NCI-H510A treated with DMSO at 0.1 percent for 48 hours (cell line): ENCODE results near the gene PRR5.

ENCODE experiments used
- DNase-seq: peaks from one replicate; lab custom pipeline; 2025; lab: John Stamatoyannopoulos, UW

PRR5 gene

GRCh38 chr22:44758344-44758973, 56.5 kb downstream of the PRR5 start:
- no peak for DNase-seq

GRCh38 chr22:44759001-44759400, 57.0 kb downstream of the PRR5 start:
- no peak for DNase-seq

DNA sequence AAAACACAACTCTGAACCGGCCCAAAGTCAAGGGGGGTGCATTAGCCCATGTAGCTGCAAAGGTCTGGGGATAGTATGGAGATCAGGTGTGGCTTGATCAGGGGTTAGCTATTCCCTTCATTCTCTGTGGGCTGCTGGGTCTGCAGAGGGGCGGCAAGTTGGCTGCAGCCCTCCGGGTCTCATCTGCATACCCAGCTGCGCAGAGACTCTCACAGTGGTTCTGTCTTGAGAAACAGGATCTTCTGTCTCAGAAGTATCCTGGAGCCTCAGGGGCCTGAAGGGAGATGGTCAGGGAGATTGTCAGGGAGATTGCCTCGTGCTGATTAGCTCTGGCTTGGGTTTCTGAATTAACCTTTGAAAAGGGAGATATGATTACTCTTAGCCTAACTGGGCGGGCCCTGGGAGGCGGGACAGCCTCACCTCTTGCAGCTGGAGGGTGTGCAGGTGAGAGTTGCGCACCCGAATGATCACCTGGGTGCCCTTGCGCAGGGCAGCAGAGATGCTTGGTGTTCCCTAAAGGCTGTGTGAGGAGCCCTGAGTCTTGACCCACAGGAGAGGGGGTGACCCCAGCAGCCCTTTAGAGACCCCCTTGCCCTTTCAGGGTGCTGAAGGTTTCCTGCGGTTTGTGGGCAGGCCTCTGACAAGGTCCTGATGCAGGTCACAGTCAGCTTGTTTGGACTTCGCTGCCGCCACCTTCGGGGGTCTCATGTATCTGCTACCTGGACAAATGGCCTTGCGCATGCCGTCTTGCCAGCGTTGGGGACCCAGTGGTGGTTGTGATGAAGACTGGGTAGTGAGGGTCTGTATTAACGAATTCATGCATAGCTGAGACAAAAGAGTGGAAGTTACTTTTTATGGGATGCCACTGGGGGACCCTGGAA, 57.7 kb downstream of the PRR5 start:
- DNase-seq: no peak

DNA sequence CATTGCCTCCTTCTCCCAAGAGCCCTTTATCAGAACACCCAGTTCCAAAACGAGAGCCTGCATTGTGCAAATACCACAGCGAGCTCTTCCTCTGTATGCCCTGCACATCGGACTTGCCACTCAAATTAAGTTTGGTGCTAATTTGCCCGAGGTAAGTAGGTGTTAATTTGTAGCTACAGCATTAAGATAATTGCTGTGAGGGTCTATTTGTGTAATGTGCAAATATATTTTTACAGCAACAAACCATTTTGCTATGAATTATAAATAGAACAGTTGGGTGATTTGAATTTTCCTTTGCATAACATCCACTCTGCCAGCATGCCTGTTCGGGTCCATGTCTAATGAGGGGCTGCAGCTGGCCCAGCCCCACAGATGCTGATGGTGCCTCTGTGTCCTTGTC, 58.5 kb downstream of the PRR5 start:
- no peak for DNase-seq

DNA sequence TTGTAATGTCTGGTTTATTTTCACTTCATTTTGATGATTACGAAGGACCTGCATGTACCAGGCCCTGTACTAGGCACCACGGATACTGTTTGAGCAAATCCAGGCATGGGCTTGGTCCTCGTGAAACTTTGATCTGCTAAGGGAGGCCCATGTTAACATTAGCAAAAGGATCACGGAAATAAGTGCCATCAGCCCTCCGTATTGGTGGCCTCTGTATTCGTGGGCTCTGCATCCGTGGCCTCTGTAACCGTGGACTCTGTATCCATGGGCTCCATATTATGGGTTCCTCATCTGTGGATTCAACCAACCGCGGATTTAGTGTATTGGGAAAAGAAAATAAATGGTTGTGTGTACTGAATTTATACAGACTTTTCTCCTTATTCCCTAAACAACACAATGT, 59.0 kb downstream of the PRR5 start:
- no peak for DNase-seq

GRCh38 chr22:44764373-44764772, 62.4 kb downstream of the PRR5 start:
- no peak for DNase-seq

- DNase-seq: no peak
These were observed 63.0 kb downstream of the PRR5 start for GRCh38 chr22:44764974-44765373.

- DNase-seq: no peak
These were observed 63.7 kb downstream of the PRR5 start for GRCh38 chr22:44765571-44766285.

GRCh38 chr22:44773082-44773481, 71.1 kb downstream of the PRR5 start:
- no peak for DNase-seq

- DNase-seq: no peak
These were observed 73.9 kb downstream of the PRR5 start for GRCh38 chr22:44775862-44776261.

DNA sequence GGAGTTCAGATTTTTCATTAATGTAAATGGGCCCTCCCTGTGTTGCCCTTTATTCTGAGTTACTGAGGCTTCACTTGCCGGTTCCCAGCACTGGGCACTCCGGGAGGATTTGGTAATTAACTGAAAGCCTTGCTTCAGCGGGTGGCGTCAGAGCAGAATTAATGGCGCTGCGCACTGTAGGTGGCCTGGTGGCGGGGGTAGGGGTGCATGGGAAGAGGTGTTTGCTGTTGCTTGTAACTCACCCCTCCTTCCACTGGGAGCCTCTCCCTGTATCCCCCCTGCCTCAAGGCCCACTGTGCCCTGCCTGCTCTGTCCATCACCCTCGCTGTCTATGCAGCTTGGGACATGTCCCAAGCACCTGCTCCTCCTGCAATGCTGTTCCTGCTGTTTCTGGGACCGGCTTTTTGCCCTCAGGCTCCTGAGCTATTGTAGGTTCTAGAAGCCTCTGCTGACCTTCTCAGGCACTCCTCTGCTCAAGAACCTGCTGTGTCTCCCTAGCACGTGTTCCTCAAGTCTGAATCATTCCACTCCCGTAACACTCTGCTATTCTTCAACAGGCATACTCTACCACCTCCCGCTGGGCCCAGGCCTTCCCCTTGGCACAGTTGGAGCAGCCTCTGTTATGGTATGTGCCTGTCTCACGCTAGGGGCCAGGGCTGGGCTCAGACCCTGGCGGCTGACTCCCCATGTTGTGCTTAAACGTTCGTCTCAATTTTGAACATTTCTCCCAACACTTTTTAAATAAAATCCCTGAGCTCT, 74.8 kb downstream of the PRR5 start:
- no peak for DNase-seq

GRCh38 chr22:44777364-44777755, 75.4 kb downstream of the PRR5 start:
- DNase-seq: no peak

- DNase-seq: no peak
These were observed 79.0 kb downstream of the PRR5 start for GRCh38 chr22:44780876-44781449.

DNA sequence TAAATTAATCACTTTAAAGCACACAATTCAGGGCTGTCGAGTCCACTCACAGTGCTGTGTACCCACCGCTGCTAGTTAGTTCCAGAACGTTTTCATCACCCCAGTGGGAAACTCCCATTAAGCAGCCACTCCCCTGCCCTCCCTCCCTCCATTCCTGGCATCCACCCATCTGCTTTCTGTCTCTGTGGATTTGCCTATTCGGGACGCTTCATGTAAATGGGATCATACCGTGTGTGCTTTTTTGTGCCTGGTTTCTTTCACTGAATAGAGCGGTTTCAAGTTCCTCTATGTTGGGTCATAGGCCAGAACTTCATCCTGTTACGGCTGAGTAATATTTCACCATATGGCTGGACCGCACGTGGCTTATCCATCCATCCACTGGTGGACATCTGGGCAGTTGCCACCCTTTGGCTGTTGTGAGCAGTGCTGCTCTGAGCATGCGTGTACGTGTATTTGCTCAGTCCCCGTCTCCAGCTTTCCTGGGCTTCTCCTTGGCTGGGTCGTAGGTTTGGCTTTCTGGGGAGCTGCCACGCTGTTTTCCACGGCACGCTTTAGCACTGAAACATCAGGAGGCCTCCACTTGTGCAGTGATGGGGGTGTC, 80.5 kb downstream of the PRR5 start:
- DNase-seq: no peak

DNA sequence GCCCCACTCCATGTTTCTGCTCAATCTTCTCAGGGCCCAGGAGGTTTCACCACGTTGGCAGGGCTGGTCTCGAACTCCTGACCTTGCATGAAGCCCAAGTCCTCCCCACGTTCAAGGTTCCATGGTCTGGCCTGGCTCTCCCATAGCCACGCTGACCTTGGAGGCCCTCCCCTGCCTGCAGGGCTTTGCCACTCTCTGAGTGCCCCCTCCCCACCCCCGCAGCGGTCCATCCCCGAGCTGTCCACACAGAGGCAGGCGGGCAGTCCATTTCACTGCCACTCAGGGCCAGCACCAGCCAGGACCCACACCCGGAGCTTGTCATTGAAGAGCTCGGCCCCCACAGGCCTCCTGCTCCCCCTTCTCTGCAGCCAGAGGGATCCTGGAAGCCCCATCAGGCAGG, 81.1 kb downstream of the PRR5 start:
- no peak for DNase-seq

GRCh38 chr22:44783581-44783980, 81.6 kb downstream of the PRR5 start:
- DNase-seq: no peak

- DNase-seq: no peak
These were observed 84.1 kb downstream of the PRR5 start for GRCh38 chr22:44786136-44786535.

DNA sequence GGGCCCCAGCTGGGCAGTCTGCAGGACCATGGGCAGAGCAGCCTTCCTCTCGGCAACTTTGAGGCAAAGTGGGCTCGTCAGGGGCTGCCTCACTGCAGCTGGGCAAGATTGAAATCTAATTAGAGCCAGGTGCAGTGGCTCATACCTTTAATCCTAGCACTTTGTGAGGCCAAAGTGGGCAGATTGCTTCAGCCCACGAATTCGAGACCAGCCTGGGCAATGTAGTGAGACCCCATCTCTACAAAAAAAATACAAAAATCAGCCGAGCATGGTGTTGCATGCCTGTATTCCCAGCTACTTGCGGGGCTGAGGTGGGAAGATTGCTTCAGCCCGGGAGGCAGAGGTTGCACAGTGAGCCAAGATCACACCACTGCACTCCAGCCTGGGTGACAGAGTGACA, 84.6 kb downstream of the PRR5 start:
- DNase-seq: no peak
